Daoy (cell line): Measurements from ENCODE around the gene KIRREL3. TPM values are rescaled to one million over a fixed set of nuclear protein-coding genes. Genes with fewer than 3 reads are reported as not detected.
A peak's percentile ranks its signal among the peaks of the same experiment; 100 is the strongest.

Experiments used
- DNase-seq: peaks from one replicate; pipeline ENCODE4 v3.0.0-alpha.2; 2015; ENCODE audit warnings: low read depth
- total RNA-seq: library from RNA; depleted of rRNA; stranded (reverse); fragments of >200 nt; shearing (Covaris generic); gene quantifications from 2 replicates; pipeline ENCODE4 v1.2.3, GENCODE V29; 2014

KIRREL3 gene
- total RNA-seq, 1 experiment from 2014 or later, result 2.4 TPM

DNA sequence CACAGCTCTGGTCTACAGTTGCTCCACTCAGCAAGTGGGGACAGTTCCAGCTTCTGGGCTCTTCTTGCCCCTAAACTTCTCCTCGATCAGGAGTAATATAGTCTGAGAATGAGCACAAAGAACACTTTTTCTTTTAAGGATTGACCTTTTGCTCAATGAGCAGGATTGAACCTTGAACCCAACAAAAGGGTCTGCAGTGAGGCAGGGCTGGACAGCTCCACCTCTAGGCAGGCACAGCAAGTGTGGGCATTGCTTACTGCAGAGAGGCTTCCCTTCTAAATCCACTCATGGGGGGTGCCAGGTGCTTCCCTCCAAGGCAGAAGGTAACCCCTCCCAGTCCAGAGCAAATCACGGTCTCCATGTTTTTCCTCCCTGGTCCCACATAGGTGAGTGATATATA, 365.6 kb downstream of the KIRREL3 start:
- DNase-seq, result no peak

GRCh38 chr11:126633330-126633729, 367.2 kb downstream of the KIRREL3 start:
- no peak for DNase-seq

GRCh38 chr11:126630893-126631798, 369.4 kb downstream of the KIRREL3 start:
- DNase-seq, result no peak

- DNase-seq, result no peak
Measured at GRCh38 chr11:126630488-126630887, 370.1 kb downstream of the KIRREL3 start.

GRCh38 chr11:126628790-126629621, 371.6 kb downstream of the KIRREL3 start:
- DNase-seq, result no peak

DNA sequence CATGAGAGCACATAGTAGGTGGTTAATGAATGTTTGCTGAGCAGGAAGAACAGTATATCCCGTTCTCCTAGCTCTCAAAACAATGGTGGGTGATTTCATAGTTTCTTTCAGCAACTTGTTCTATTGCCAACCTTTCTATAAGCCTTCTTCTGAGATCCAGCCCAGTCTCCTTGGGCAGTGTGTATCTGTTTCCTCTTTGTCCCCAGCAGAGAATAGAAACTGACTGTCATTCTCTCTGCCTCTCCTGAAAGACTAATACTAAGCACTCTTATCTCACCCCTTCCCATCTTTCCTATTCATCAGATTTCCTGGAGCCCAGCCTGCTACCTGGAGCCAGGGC, 372.1 kb downstream of the KIRREL3 start:
- DNase-seq, result no peak

- DNase-seq, result no peak
Measured at GRCh38 chr11:126627421-126627820, 373.1 kb downstream of the KIRREL3 start.

DNA sequence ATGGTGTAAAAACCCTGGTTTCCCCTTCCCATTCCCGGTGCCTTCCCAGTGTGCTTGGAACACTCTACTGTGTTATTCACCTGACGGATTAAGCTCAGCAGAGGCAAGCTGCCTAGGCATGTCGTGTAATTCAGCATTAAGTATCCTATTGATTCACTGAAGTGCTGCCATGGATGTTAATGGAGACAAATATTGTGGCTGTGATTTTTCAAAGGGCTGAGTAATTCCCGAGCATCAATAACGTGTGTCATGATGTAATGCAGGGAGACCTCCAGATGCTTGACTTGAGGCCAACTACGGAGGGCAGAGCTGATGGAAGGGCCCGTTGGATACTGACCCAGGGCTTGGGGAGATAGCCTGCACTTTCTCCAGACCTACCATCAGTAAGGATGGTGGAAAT, 376.1 kb downstream of the KIRREL3 start:
- DNase-seq, result peak; percentile 17

DNA sequence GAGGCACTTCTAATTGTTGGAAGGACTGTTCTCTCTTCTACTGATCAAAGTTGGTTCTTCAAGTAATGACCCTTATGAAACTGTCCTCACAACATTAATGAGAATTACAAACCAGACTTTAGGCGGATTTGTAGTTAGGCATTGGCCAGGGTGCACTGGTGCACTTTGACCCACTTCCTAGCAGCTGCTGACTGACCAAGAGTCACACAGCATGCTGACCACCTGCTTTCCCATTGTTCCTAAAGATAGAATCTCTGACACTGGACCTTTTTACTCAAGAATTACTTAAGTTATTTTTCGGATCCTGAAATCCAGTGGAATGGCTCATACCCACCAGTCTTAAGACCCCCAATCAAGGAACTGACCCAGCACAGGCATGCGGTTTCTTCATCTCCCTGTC, 381.1 kb downstream of the KIRREL3 start:
- no peak for DNase-seq

- no peak for DNase-seq
Measured at GRCh38 chr11:126615845-126616244, 384.7 kb downstream of the KIRREL3 start.

GRCh38 chr11:126613272-126613671, 387.3 kb downstream of the KIRREL3 start:
- no peak for DNase-seq

- DNase-seq, result no peak
Measured at GRCh38 chr11:126612671-126613070, 387.9 kb downstream of the KIRREL3 start.

DNA sequence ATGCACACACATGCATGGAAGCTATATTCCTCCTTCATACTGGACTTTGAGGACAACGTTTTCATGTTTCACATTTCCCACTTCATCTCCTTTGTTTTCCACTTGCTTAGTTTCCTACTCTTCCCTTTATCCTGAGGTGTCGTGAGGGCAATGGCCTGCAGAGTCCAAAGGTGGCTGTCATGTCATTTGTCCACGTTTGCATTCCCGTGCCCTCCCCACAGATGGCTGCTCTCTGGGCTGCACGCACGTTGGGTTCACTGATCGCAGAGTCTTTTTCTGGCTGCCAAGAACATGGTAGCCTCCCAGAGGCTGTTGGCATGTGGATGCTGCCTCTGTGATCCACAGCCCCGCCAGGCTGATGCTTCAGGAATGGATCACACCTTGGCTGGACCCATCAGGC, 389.1 kb downstream of the KIRREL3 start:
- no peak for DNase-seq

GRCh38 chr11:126608658-126609057, 391.9 kb downstream of the KIRREL3 start:
- no peak for DNase-seq

DNA sequence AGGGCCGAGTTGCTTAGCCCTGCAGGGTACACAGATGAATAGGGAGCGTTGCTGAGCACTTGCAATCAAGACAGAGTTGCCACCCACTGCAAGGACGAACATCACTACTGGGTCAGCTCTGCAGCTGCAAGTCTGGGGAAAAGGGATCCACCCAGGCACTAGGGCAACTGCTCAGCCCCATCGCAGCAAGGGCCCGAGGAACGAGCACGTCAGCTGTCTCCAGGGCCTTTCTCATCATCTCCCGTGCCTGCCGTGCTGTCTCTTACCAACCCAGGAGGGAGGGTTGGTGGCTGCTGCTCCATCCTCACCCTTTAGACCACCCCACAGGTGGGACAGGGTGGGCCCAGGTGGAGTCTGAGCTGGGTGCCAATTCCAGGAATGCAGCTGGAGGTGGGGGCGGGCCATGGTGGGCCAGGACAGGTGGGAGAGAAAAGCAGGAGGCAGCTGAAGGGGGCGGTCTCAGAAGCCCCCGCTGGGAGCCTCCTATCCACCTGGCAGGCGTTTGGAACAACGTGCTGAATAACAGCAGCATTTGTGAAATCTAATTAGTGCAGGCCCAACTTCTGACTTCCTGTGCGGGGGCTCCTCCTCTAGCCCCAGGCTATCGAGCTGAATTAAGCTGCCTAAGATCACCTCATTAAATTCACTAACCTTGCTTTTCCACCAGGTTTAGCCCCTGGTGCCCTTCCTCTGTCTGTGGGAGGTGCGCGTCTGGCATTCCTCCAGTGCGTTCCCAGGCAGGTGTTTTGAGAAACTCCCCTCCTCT, 392.6 kb downstream of the KIRREL3 start:
- DNase-seq, result no peak

GRCh38 chr11:126607374-126607773, 393.2 kb downstream of the KIRREL3 start:
- DNase-seq, result peak; percentile 76

DNA sequence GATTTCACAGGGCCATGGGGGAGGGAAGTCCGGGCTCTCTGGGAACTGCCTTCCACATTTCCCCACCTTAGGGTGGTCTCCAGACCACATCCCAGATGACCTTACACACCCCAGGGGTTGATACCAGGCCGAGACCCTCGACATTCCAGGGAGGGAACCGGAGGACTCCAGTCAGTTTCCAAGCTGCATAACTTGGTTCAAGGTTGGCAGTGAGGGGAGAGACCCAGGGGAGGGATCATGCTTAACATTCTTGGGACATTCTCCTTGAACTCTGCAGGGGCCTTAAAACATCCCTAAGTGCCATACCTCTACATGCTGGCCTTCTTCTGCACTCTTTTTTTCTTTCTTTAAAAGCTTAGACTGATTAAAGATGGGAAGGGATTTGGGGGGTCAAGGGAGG, 394.1 kb downstream of the KIRREL3 start:
- no peak for DNase-seq

DNA sequence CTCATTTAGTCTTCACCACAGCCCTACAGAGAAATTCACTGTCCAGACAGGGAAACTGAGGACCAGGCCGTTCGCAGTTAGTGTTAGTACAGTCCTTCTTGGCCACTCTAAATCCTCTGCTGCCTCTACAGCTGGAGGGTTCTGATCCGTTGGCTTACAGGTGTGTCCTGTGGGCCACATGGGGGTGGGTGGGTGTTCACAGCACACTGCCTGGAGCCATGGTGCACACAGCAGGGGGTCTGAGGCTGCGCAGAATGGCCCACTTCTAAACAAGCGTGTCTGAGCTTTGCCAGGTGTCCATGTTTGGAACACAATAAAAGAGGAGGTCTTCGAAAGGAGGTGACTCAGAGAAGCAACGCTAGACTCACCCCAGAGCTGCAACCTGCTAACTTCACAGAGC, 396.1 kb downstream of the KIRREL3 start:
- DNase-seq, result no peak

DNA sequence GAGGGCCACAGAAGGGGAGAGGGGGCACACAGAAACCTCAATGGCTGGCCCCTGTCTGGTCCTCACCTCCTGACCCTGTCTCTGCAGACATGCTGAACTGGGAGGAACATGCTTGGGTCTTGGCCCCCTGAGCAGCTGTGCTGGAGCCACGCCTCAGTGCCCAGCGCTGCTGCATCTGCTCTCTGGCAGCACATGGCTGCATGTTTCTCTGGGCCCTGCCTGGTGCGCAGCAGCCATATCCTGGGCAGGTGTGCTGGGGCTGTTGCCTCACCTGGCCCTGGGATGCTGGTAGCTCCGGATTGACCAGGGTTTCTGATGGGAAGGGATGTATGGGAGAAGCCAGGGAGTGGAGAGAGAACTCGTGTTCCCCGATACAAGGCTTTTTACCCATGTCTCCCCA, 397.1 kb downstream of the KIRREL3 start:
- DNase-seq, result no peak

DNA sequence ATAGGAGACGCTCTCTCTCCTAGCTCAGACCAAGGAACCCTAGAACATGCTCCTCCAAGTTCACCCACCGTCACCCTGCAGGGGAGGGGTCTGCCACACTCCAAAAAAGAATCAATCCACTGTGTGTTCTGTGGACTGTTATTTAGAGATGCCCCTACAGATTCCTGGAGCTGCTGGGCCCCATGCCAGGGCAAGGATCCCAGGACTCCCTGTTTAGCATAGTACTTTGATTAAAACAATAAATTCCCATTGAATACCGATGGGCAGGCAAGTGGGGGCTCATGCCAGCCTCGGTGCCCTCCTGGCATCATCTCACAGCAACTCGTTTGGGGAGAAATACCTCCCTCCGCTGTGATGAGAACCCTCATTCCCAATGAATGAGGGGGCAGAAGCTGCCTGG, 397.6 kb downstream of the KIRREL3 start:
- DNase-seq, result no peak

- DNase-seq, result no peak
Measured at GRCh38 chr11:126602349-126602940, 398.1 kb downstream of the KIRREL3 start.
